Cardiac septum (tissue), 1 donor: Measurements from ENCODE around the gene C16orf92. TPM values are rescaled to one million over a fixed set of nuclear protein-coding genes. Genes with fewer than 3 reads are reported as not detected.

ENCODE experiments used
- DNase-seq: peaks from one replicate; pipeline ENCODE4 v3.0.0-alpha.2; 2020; ENCODE audit warnings: low spot score
- intact Hi-C: fragments of 100-400 bp; cut with DNase I; formaldehyde crosslinking; loops from one replicate; pipeline ENCODE4 v1.14.0; 2022
- total RNA-seq: library from RNA; stranded (reverse); fragmentation: NEBNext Ultra II Directional; extraction: Animal tissue kit (Norgen Biotek cat#: 25700); gene quantifications from one replicate; pipeline ENCODE4 v1.2.1, GENCODE V29; 2021
- donor health status: DM: no; HTN: no; CAD: no.

The C16orf92 gene
- total RNA-seq, 1 donor from 2014 or later: not detected

GRCh38 chr16:30066761-30067583, 44.0 kb downstream of the C16orf92 start:
- intact Hi-C loops: no loop called here
- DNase-seq: no peak

- intact Hi-C loops: no loop called here
- no peak for DNase-seq
These were observed 44.6 kb downstream of the C16orf92 start for GRCh38 chr16:30067584-30067916.

GRCh38 chr16:30068333-30068732, 45.3 kb downstream of the C16orf92 start:
- DNase-seq: no peak
- intact Hi-C loops: no loop called here

GRCh38 chr16:30068750-30069610, 46.0 kb downstream of the C16orf92 start:
- intact Hi-C loops: no loop called here

GRCh38 chr16:30069611-30070462, 46.8 kb downstream of the C16orf92 start:
- no peak for DNase-seq
- intact Hi-C loops: no loop called here

More at GRCh38 chr16:30068750-30069610, 46.0 kb downstream of the C16orf92 start:
- DNase-seq: no peak

GRCh38 chr16:30070490-30070889, 47.5 kb downstream of the C16orf92 start:
- no peak for DNase-seq
- intact Hi-C loops: no loop called here

Other genes starting within 250 kb of the C16orf92 start
- not detected for gene ZG16, start 244.9 kb upstream of the C16orf92 start, total RNA-seq
- 21.8 TPM for gene KIF22, start 232.4 kb upstream of the C16orf92 start, total RNA-seq
- 72.4 TPM for gene MAZ, start 216.7 kb upstream of the C16orf92 start, total RNA-seq
- gene PRRT2, start 211.0 kb upstream of the C16orf92 start, total RNA-seq: 2.1 TPM
- 15.6 TPM for gene PAGR1, start 207.0 kb upstream of the C16orf92 start, total RNA-seq
- 60.2 TPM for gene MVP, start 202.7 kb upstream of the C16orf92 start, total RNA-seq
- 73.8 TPM for gene CDIPT, start 160.0 kb upstream of the C16orf92 start, total RNA-seq
- gene SEZ6L2, start 123.6 kb upstream of the C16orf92 start, total RNA-seq: 1.2 TPM
- gene ASPHD1, start 122.7 kb upstream of the C16orf92 start, total RNA-seq: 0.38 TPM
- 10.7 TPM for gene KCTD13, start 97.0 kb upstream of the C16orf92 start, total RNA-seq
- gene TMEM219, start 61.1 kb upstream of the C16orf92 start, total RNA-seq: 66.4 TPM
- 38.9 TPM for gene TAOK2, start 49.3 kb upstream of the C16orf92 start, total RNA-seq
- 17.4 TPM for gene HIRIP3, start 27.6 kb upstream of the C16orf92 start, total RNA-seq
- 36.8 TPM for gene INO80E, start 27.0 kb upstream of the C16orf92 start, total RNA-seq
- 0.38 TPM for gene DOC2A, start 12.2 kb upstream of the C16orf92 start, total RNA-seq
- gene TLCD3B, start 8.1 kb downstream of the C16orf92 start, total RNA-seq: not detected
- gene ALDOA, start 42.6 kb downstream of the C16orf92 start, total RNA-seq: 3,068 TPM
- 44.1 TPM for gene PPP4C, start 52.8 kb downstream of the C16orf92 start, total RNA-seq
- 0.57 TPM for gene TBX6, start 68.7 kb downstream of the C16orf92 start, total RNA-seq
- 43.2 TPM for gene YPEL3, start 73.0 kb downstream of the C16orf92 start, total RNA-seq
- 3.0 TPM for gene GDPD3, start 90.3 kb downstream of the C16orf92 start, total RNA-seq
- 47.8 TPM for gene MAPK3, start 100.0 kb downstream of the C16orf92 start, total RNA-seq
- 7.4 TPM for gene CORO1A, start 160.4 kb downstream of the C16orf92 start, total RNA-seq
- 59.6 TPM for gene BOLA2B, start 170.5 kb downstream of the C16orf92 start, total RNA-seq
- 24.9 TPM for gene SLX1A, start 170.7 kb downstream of the C16orf92 start, total RNA-seq
- 7.0 TPM for gene SULT1A3, start 176.1 kb downstream of the C16orf92 start, total RNA-seq
- 3.2 TPM for gene NPIPB13, start 225.3 kb downstream of the C16orf92 start, total RNA-seq